Hindlimb muscle (tissue), 1 donor: ENCODE results near the gene ACER1. TPM values are rescaled to one million over a fixed set of nuclear protein-coding genes. Genes with fewer than 3 reads are reported as not detected.
"Not testable (repeated sequence)": the region's sequence is repeated elsewhere in the genome, so short reads cannot be mapped to it uniquely, and the experiment has no call there.

Source experiments
- DNase-seq: peaks from one replicate; pipeline ENCODE4 v3.0.0-alpha.2; 2013
- polyA plus RNA-seq: library from polyadenylated mRNA; unstranded; fragments of 120-200 nt; gene quantifications from one replicate; pipeline ENCODE4 v1.2.1, GENCODE V29; 2013; ENCODE audit not compliant: insufficient read length

The ACER1 gene
- polyA plus RNA-seq: not detected

DNA sequence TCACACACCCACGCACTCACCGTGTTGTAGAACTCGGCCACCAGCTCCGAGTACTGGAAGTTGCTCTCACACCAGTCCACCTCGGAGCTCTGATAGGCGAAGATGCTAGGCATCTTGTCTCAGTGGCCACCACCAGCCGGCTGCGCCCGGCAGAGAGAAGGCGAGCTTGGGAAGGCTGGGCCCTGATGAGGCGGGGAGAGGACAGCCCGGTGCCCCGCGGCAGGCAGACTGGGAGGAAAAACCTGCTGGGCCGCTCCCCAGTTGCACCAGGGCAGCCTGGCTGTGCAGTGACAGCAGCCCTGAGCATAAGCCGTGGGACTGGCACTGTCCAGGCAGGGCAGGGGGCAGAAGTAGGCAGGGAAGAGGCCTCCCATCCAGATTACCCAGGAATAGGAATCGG is at the start of gene ACER1:
Gene ACER1 (minus strand): TSS at position 174 of the 400 bp plus-strand sequence. CDS start 61 bp downstream, at position 113.
- DNase-seq: no peak

- no peak for DNase-seq
Measured at GRCh38 chr19:6383188-6383587, 49.8 kb upstream of the ACER1 start.

DNA sequence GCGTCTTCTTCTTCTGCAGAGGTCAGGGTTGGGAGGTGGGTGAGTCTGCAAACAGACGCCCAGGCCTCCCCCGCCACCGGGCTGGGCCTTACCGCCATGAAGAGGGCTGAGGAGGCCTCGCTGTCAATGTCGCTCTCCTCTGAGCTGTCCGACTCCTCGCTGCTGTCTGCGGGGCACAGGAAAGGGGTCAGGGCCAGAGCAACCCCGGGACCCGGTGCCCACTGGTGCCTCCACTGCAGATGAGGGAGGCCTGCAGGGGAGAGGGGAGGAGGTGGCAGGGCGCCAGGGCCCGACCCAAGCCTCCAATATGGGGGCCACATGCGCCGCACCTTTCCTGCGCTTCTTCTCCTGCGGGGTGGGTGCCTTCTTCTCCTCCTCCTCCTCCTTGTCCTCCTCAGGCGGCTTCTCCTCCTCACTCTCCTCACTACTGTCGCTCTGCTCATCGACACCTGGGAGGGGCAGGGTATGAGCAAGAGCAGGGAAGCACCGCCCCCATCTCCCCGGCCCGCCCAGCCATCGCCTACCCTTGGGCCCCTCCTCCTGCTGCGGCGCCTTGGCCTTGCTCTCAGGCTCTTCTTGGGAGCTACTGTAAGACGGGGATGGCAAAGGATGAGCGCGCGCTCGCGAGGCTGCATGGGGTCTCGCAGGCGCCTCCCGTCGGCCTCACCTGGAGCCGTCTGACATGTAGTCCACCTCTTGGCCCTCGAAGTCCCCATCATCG is 47.8 kb upstream of the ACER1 start:
- no peak for DNase-seq

GRCh38 chr19:6379744-6380143 is 46.3 kb upstream of the ACER1 start:
- DNase-seq: no peak

DNA sequence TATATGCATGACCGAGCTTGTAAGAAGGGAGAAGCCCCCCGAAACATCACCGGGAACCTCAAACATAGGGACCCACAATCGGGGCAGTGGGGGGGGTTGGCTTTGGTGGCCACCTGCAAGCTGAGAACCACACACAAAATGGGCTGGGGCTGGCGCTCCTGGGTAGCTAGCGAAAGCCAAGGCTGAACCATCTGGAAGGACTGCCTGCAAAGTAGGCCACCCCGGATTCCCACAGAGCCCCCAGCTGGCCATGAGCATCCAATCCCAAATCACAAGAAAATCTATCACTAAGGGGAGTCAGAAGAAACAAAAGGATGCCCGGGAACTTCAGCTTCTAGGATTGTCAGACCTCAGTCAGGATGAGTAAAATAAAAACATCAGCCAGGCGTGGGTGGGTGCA is 45.1 kb upstream of the ACER1 start:
- no peak for DNase-seq

- no peak for DNase-seq
Measured at GRCh38 chr19:6378041-6378440, 44.6 kb upstream of the ACER1 start.

DNA sequence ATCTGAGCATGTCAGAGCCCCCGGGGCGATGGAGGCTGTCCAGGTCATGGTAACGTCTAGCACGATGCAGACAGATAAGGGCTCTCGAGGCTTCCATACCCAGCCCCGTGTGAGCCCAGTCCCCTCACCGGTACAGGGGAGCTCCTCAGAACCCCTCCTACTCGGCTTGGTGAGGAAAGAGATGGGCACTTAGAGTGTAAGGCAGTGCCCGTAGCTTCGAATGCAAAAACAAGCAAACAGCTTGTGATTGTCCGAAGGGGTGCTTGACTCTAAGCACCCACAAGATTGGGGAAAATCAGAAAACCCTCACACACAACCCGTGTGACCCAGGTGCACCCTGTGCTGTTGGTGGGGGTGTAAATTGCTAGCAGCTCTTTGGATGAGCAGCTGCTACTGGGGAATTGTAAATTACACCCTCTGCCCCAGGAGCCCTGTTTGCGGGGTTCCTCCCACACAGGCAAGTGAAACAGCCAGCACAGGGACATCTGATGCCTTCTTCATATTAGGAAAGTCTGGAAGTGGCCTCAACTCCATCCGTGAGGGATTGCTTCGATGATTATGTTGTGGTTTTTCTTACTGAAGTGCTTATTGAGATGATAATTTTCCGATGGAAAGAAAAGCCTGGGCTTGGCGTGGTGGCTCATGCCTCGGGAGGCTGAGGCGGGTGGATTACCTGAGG is 43.2 kb upstream of the ACER1 start:
- DNase-seq: no peak

DNA sequence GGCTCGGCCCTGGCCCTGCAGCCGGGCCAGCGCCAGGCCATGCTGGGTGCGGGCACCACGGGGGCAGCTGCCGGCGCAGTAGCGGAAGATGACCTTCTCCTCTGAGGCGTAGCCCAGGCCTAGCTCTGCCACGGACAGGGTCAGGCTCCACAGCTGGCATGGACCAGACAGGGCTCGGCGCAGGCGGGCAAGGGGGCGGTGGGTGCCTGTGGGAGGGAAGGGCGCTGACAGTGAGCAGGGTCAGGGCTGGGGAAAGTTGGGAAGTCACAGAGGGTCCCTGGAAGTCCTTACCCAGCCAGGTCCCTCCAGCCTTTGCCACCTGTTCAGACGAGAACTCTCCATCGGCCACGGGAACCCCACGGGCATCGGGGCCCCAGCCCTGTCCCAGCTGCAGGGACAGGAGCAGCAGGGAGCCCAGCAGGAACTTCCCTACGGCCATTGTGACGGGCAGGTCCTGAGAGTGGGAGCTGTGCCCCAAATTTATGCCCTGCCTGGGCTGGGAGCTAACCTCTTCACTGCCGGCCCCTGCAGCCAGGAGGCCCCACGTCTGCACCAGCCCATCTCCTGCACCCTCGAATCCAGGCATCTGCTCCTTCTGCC is 42.1 kb upstream of the ACER1 start, which contains the start of gene PSPN:
Gene PSPN (minus strand): TSS at position 523 of the 600 bp plus-strand sequence. CDS start 84 bp downstream, at position 439.
- DNase-seq: no peak

- no peak for DNase-seq
Measured at GRCh38 chr19:6374711-6375410, 41.4 kb upstream of the ACER1 start.

DNA sequence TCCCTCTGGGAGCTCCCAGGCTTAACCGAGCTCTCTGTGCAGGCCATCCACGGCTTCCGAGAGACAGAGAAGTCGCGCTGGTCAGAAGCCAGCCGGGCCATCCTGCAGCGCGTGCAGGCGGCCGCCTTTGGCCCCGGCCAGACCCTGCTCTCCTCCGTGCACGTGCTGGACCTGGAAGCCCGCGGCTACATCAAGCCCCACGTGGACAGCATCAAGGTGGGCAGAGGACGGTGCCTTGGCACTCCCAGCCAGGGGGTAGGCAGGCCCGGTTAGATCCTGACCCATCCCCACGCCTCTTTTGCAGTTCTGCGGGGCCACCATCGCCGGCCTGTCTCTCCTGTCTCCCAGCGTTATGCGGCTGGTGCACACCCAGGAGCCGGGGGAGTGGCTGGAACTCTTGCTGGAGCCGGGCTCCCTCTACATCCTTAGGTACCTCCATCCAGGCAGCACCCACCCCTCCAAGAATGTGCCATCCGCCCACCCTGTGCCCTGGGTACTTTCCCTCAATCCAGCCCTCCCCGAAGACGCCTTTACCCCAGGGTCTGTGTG is 40.8 kb upstream of the ACER1 start:
- DNase-seq: no peak

DNA sequence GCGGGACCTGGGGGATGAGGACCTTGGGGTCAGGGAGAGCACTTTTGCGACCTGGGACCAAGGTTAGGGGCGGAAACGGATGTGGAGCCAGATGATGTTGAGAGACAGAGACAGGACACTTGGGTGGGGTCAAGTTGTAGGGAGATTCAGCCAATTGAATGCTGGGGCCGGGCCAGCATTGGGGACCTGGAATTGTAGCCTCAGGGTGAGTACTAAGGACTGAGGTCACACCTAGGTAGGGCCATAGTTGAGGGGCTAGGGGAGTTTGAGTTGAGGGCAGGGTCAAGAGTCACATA is 40.3 kb upstream of the ACER1 start:
- no peak for DNase-seq

DNA sequence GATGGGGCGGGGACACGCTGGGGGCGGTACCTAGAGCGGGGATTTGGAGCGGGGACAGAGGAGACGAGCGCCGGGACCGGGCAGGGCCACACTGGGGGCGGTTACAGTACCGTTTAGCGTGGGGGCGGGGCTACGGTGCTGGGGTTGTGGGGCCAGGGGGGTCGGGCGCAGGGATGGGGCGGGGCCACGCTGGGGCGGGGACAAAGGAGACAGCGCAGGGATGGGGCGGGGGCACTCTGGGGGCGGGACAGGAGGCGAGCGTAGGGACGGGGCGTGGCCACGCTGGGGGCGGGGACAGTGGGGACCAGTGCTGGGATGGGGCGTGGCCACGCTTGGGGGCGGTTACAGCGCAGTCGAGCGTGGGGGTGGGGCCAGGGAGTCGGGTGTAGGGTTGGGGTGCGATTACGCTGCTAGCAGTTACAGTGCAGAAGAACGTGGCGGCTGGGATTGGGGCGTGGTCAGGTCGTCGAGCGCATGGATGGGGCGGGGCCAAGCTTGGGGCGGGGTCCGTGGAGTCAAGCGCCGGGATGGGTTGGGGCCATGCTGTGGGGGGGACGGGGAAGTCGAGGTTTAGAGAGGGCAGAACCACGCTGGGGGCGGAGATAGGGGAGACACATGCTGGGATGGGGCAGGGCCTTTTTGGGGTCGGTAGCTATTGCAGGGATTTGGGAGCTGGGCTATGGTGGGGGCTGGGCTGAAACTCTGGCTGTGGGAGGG is 39.8 kb upstream of the ACER1 start:
- peak; percentile 99 for DNase-seq

GRCh38 chr19:6372594-6373095 is 39.2 kb upstream of the ACER1 start, which contains the start of gene ALKBH7:
TSS of gene ALKBH7 (plus strand) at chr19:6372794. CDS start at chr19:6372821, 27 bp downstream.
- DNase-seq: peak; percentile 100

- no peak for DNase-seq
Measured at GRCh38 chr19:6364353-6364752, 30.9 kb upstream of the ACER1 start.

DNA sequence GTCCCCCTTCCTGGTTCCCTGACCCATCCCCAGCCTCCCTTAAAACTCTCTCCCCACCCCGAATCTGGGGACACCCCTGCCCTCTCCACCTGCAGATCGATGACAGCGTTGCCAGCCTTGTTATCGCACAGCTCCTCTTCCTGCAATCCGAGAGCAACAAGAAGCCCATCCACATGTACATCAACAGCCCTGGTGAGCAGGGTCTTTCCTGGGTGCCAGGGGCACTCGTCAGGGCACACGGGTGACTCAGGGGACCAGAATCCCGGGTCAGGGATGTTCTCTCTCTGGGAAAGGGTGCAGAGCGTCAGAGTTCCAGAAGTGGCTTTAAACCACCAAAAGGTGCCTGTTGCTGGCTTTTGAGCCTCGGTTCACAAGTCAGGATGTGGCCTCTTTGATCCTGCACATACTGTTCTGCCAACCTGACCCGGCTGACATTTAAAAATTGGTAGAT is 29.0 kb upstream of the ACER1 start:
- no peak for DNase-seq

GRCh38 chr19:6362027-6362350 is 28.6 kb upstream of the ACER1 start:
- DNase-seq: no peak

DNA sequence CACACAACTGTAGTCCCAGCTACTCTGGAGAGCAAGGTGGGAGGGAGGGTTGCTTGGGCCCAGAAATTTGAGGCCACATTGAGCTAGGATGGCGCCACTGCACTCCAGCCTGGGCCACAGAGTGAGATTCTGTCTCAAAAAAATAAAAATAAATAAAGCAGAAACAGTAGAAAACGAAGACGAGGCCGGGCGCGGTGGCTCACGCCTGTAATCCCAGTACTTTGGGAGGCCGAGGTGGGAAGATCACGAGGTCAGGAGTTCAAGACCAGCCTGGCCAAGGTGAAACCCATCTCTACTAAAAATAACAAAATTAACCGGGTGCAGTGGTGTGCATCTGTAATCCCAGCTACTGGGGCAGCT is 27.4 kb upstream of the ACER1 start:
- not testable (repeated sequence) for DNase-seq

DNA sequence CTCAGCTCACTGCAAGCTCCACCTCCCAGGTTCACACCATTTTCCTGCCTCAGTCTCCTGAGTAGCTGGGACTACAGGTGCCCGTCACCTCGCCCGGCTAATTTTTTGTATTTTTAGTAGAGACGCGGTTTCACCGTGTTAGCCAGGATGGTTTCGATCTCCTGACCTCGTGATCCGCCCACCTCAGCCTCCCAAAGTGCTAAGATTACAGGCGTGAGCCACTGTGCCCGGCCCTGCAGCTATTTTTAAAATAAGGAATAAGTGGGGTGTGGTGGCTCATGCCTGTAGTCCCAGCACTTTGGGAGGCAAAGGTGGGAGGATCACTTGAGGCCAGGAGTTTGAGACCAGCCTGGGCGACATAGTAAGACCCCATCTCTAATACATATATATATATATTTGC is 27.0 kb upstream of the ACER1 start:
- DNase-seq: not testable (repeated sequence)

- no peak for DNase-seq
Measured at GRCh38 chr19:6359568-6360341, 26.3 kb upstream of the ACER1 start.

DNA sequence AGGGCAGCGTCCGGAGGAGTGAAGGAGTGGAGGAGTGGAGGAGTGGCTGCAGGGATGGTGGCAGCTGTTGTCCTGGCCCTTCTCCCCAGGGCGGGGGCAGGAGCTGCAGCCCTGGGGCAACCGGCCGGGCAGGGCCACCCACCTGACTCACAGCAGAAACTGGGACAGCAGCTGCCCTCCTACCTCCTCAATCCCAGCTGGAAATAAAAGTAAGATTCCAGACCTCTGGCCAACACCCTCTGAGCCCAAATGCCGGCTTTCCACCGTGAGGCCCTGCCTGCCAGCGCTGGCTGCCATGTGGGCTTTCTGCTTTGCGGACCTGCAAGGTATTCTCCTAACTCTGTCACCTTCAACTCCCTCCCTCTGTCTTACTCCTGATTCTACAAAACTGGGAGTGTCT is 24.6 kb upstream of the ACER1 start:
- DNase-seq: no peak

- DNase-seq: no peak
Measured at GRCh38 chr19:6357174-6357573, 23.8 kb upstream of the ACER1 start.
